Measurements from ENCODE around the gene CSAD. TPM values are rescaled to one million over a fixed set of nuclear protein-coding genes. Genes with fewer than 3 reads are reported as not detected.

CSAD gene
- total and polyA plus RNA-seq, 2 of the 13 experiments (the other 11 are each of a cell fraction or from before 2014, with no cell fraction given) = 7.2 to 23.5 TPM

- TF ChIP-seq THRA (CRISPR knock-in tag; IDR thresholded peaks at IDR 0.05; ENCODE audit: borderline replicate concordance) (peak; percentile 73), KMT2B (CRISPR knock-in tag; IDR thresholded peaks at IDR 0.05) (peak; percentile 86), PBX2 (CRISPR knock-in tag; IDR thresholded peaks at IDR 0.05) (no peak), AHDC1 (CRISPR knock-in tag; IDR thresholded peaks at IDR 0.05; ENCODE audit: borderline replicate concordance) (no peak), AKAP8 (CRISPR knock-in tag; IDR thresholded peaks at IDR 0.05) (no peak), ZSCAN31 (CRISPR knock-in tag; IDR thresholded peaks at IDR 0.05; ENCODE audit: low read depth) (0 out of 2 replicates have a peak, but pooled peaks have one; percentile 28), ZNF737 (CRISPR knock-in tag; IDR thresholded peaks at IDR 0.05; ENCODE audit: borderline replicate concordance) (no peak; the same call in 1 of the 2 replicates), ZNF12 (CRISPR knock-in tag; IDR thresholded peaks at IDR 0.05) (0 out of 2 replicates have a peak, but pooled peaks have one; percentile 8), RBFOX2 (IDR thresholded peaks at IDR 0.05; ENCODE audit: low read depth, low read length) (peak; percentile 99), ZNF382 (CRISPR knock-in tag; IDR thresholded peaks at IDR 0.05; ENCODE audit: borderline replicate concordance) (no peak)
- TF ChIP-seq, protein P1, sequence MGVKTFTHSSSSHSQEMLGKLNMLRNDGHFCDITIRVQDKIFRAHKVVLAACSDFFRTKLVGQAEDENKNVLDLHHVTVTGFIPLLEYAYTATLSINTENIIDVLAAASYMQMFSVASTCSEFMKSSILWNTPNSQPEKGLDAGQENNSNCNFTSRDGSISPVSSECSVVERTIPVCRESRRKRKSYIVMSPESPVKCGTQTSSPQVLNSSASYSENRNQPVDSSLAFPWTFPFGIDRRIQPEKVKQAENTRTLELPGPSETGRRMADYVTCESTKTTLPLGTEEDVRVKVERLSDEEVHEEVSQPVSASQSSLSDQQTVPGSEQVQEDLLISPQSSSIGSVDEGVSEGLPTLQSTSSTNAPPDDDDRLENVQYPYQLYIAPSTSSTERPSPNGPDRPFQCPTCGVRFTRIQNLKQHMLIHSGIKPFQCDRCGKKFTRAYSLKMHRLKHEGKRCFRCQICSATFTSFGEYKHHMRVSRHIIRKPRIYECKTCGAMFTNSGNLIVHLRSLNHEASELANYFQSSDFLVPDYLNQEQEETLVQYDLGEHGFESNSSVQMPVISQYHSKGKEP (CRISPR knock-in tag; IDR thresholded peaks at IDR 0.05) = 0 out of 2 replicates have a peak, but pooled peaks have one; percentile 67
- TF ChIP-seq, protein P2, sequence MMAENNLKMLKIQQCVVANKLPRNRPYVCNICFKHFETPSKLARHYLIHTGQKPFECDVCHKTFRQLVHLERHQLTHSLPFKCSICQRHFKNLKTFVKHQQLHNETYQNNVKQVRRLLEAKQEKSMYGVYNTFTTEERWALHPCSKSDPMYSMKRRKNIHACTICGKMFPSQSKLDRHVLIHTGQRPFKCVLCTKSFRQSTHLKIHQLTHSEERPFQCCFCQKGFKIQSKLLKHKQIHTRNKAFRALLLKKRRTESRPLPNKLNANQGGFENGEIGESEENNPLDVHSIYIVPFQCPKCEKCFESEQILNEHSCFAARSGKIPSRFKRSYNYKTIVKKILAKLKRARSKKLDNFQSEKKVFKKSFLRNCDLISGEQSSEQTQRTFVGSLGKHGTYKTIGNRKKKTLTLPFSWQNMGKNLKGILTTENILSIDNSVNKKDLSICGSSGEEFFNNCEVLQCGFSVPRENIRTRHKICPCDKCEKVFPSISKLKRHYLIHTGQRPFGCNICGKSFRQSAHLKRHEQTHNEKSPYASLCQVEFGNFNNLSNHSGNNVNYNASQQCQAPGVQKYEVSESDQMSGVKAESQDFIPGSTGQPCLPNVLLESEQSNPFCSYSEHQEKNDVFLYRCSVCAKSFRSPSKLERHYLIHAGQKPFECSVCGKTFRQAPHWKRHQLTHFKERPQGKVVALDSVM (CRISPR knock-in tag; IDR thresholded peaks at IDR 0.05) = peak; percentile 8; the same call in 1 of the 2 replicates
- TF ChIP-seq, protein P3, sequence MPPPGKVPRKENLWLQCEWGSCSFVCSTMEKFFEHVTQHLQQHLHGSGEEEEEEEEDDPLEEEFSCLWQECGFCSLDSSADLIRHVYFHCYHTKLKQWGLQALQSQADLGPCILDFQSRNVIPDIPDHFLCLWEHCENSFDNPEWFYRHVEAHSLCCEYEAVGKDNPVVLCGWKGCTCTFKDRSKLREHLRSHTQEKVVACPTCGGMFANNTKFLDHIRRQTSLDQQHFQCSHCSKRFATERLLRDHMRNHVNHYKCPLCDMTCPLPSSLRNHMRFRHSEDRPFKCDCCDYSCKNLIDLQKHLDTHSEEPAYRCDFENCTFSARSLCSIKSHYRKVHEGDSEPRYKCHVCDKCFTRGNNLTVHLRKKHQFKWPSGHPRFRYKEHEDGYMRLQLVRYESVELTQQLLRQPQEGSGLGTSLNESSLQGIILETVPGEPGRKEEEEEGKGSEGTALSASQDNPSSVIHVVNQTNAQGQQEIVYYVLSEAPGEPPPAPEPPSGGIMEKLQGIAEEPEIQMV (CRISPR knock-in tag; IDR thresholded peaks at IDR 0.05; ENCODE audit: low read depth) = peak; percentile 67; the same call in 1 of the 2 replicates
Observed at GRCh38 chr12:53180220-53180930, at the start of gene CSAD, which contains the start of gene ZNF740 (continued).

All from HepG2 (cell line).